ENCODE data around the gene LATS2. TPM values are rescaled to one million over a fixed set of nuclear protein-coding genes. Genes with fewer than 3 reads are reported as not detected.
"Not testable (repeated sequence)": the region's sequence is repeated elsewhere in the genome, so short reads cannot be mapped to it uniquely, and the experiment has no call there.

LATS2 gene
- total RNA-seq, 2 experiments from 2014 or later, result 6.2 to 6.5 TPM

- H3K27ac ChIP-seq (ENCODE audit: low read depth in 1 of 2, low read length in 2 of 2), result no peak overlapping the region
- no peaks in the 10 kb centered on the region for H3K36me3 ChIP-seq (ENCODE audit: insufficient read depth, low read length)
- Mint-ChIP-seq H3K27ac (no peak overlapping the region), H3K9me3 (no peaks in the 10 kb centered on the region), H3K4me1 (ENCODE audit: low read depth) (no peaks in the 10 kb centered on the region), H3K4me3 (no peak overlapping the region), H3K36me3 (ENCODE audit: low read depth) (no peaks in the 10 kb centered on the region), H3K27me3 (peaks cover 42% of the 10 kb centered on the region)
- peaks cover 4 to 6% of the 10 kb centered on the region in 2 experiments for H3K27me3 ChIP-seq (ENCODE audit: control insufficient read depth in 1 of 2, insufficient read depth in 2 of 2, low read length in 2 of 2)
- H3K9me3 ChIP-seq (ENCODE audit: control insufficient read depth in 1 of 2, insufficient read depth in 1 of 2, low read length in 2 of 2), result no peaks in the 10 kb centered on the region
- H3K4me1 ChIP-seq (ENCODE audit: insufficient read depth, low read length), result no peaks in the 10 kb centered on the region
- no peak for ATAC-seq (ENCODE audit: poor library complexity)
- CTCF ChIA-PET, result no interaction called here
- no peak overlapping the region for H3K4me3 ChIP-seq (ENCODE audit: low read length)
- no peak for TF ChIP-seq CTCF (IDR thresholded peaks at IDR 0.05)
- intact Hi-C loops (cut with DNase I, micrococcal nuclease), result no loop called here
- POLR2A ChIA-PET, result no interaction called here
- DNase-seq, result no peak
These were observed 108.0 kb downstream of the LATS2 start for GRCh38 chr13:20953245-20953931.

GRCh38 chr13:20952838-20953237 lies 108.5 kb downstream of the LATS2 start:
- Mint-ChIP-seq H3K36me3 (ENCODE audit: low read depth) (no peaks in the 10 kb centered on the region), H3K9me3 (no peaks in the 10 kb centered on the region), H3K27me3 (peaks cover 48% of the 10 kb centered on the region), H3K4me1 (ENCODE audit: low read depth) (no peaks in the 10 kb centered on the region), H3K4me3 (no peak overlapping the region), H3K27ac (no peak overlapping the region)
- intact Hi-C loops (cut with DNase I, micrococcal nuclease), result no loop called here
- no peaks in the 10 kb centered on the region for H3K4me1 ChIP-seq (ENCODE audit: insufficient read depth, low read length)
- peaks cover 3 to 6% of the 10 kb centered on the region in 2 experiments for H3K27me3 ChIP-seq (ENCODE audit: control insufficient read depth in 1 of 2, insufficient read depth in 2 of 2, low read length in 2 of 2)
- TF ChIP-seq CTCF (IDR thresholded peaks at IDR 0.05), result no peak
- H3K4me3 ChIP-seq (ENCODE audit: low read length), result no peak overlapping the region
- H3K9me3 ChIP-seq (ENCODE audit: control insufficient read depth in 1 of 2, insufficient read depth in 1 of 2, low read length in 2 of 2), result no peaks in the 10 kb centered on the region
- H3K27ac ChIP-seq (ENCODE audit: low read depth in 1 of 2, low read length in 2 of 2), result no peak overlapping the region
- no peak for DNase-seq
- H3K36me3 ChIP-seq (ENCODE audit: insufficient read depth, low read length), result no peaks in the 10 kb centered on the region
- ATAC-seq (ENCODE audit: poor library complexity), result no peak
- ChIA-PET CTCF (no interaction called here), POLR2A (no interaction called here)

GRCh38 chr13:20948001-20948400 lies 113.4 kb downstream of the LATS2 start:
- peaks cover 10 to 11% of the 10 kb centered on the region in 2 experiments for H3K27me3 ChIP-seq (ENCODE audit: control insufficient read depth in 1 of 2, insufficient read depth in 2 of 2, low read length in 2 of 2)
- ATAC-seq (ENCODE audit: poor library complexity); H3K36me3 Mint-ChIP-seq (ENCODE audit: low read depth); H3K4me1 ChIP-seq (ENCODE audit: insufficient read depth, low read length); H3K36me3 ChIP-seq (ENCODE audit: insufficient read depth, low read length); H3K27ac Mint-ChIP-seq; H3K4me3 Mint-ChIP-seq; H3K9me3 ChIP-seq (ENCODE audit: control insufficient read depth in 1 of 2, insufficient read depth in 1 of 2, low read length in 2 of 2); H3K9me3 Mint-ChIP-seq; H3K27ac ChIP-seq (ENCODE audit: low read depth in 1 of 2, low read length in 2 of 2); DNase-seq; CTCF ChIA-PET; H3K4me3 ChIP-seq (ENCODE audit: low read length): not testable (repeated sequence)
- H3K4me1 Mint-ChIP-seq (ENCODE audit: low read depth), result peaks cover 10% of the 10 kb centered on the region
- peaks cover 68% of the 10 kb centered on the region for H3K27me3 Mint-ChIP-seq
- POLR2A ChIA-PET, result interaction anchor here (0.7 kb wide), 1 partner anchor 125 kb away, joined by 3 read pairs; no protein-coding TSS in a partner anchor
- intact Hi-C loops (cut with DNase I, micrococcal nuclease), result loop anchor here (10.0 kb wide), 2 partner anchors 227 to 347 kb away; partner anchors contain the start of genes MRPL57 (in 1 of the 2) and SKA3 (in 1 of the 2)
